Neural cell (in vitro differentiated cells): ENCODE data around the gene TP53I11.

Experiments
- CTCF ChIP-seq: fragments of 450-650 bp; IDR thresholded peaks from 2 replicates; pipeline ENCODE4 v1.5.1; 2014; ENCODE audit warnings: antibody characterized with exemption, mild to moderate bottlenecking, moderate library complexity; ENCODE audit not compliant: poor library complexity, severe bottlenecking
- EP300 ChIP-seq: fragments of 450-650 bp; conservative IDR thresholded peaks from 2 replicates; pipeline ENCODE4 v1.6.1; 2014; ENCODE audit warnings: antibody characterized with exemption, mild to moderate bottlenecking, moderate library complexity; ENCODE audit not compliant: poor library complexity, severe bottlenecking
- EZH2 ChIP-seq: fragments of 200-600, 300-800 bp; shearing (Covaris generic), sonication (generic); IDR thresholded peaks from 2 replicates; pipeline ENCODE4 v1.6.1; 2014; ENCODE audit warnings: antibody characterized with exemption, low read length, borderline replicate concordance, mild to moderate bottlenecking; ENCODE audit not compliant: insufficient read depth, poor library complexity, severe bottlenecking
- MXI1 ChIP-seq: fragments of 450-650 bp; conservative IDR thresholded peaks from 2 replicates; pipeline ENCODE4 v1.6.1; 2014; ENCODE audit warnings: antibody characterized with exemption, mild to moderate bottlenecking; ENCODE audit not compliant: poor library complexity, severe bottlenecking
- RAD21 ChIP-seq: fragments of 450-650 bp; conservative IDR thresholded peaks from 2 replicates; pipeline ENCODE4 v1.6.1; 2014; ENCODE audit warnings: antibody characterized with exemption, mild to moderate bottlenecking, moderate library complexity
- REST ChIP-seq: IDR thresholded peaks from 2 replicates; pipeline ENCODE4 v1.6.1; 2012; ENCODE audit warnings: borderline replicate concordance
- TAF1 ChIP-seq: IDR thresholded peaks from 2 replicates; pipeline ENCODE4 v1.6.1; 2012; ENCODE audit warnings: low read depth

GRCh38 chr11:44990665-44991064 lies 40.0 kb upstream of the TP53I11 start:
- TF ChIP-seq CTCF (no peak), MXI1 (no peak), REST (no peak), EZH2 (no peak), TAF1 (no peak), EP300 (no peak), RAD21 (no peak)
